ENCODE measurements around the gene ABR. TPM values are rescaled to one million over a fixed set of nuclear protein-coding genes. Genes with fewer than 3 reads are reported as not detected.

ABR gene
- polyA plus RNA-seq, 3 donors, result 19.8 to 160 (median 26.0) TPM

GRCh38 chr17:992933-993332 lies 186.8 kb downstream of the ABR start:
- Mint-ChIP-seq H3K4me3 (no peak overlapping the region), H3K27me3 (ENCODE audit: low read depth in 3 of 3) (peaks cover 0 to 4% (median 2%) of the 10 kb centered on the region in 3 donors), H3K27ac (no peak overlapping the region), H3K9me3 (peaks cover 22 to 48% (median 41%) of the 10 kb centered on the region in 7 donors), H3K36me3 (no peaks in the 10 kb centered on the region), H3K4me1 (peaks cover 6% of the 10 kb centered on the region)
- intact Hi-C loops (cut with micrococcal nuclease), result no loop called here
- no peaks in the 10 kb centered on the region for H3K36me3 ChIP-seq (replicated peaks in 1 of 2; ENCODE audit: control insufficient read depth in 1 of 2, insufficient read depth in 2 of 2, low read length in 2 of 2)
- no peak overlapping the region for H2AFZ ChIP-seq (ENCODE audit: insufficient read depth, low read depth, low read length, poor library complexity, severe bottlenecking)
- H3K4me1 ChIP-seq (ENCODE audit: control insufficient read depth in 1 of 2, insufficient read depth in 2 of 2, low read length in 2 of 2), result peaks cover 7 to 9% of the 10 kb centered on the region in 2 donors
- no peak overlapping the region for H3K4me3 ChIP-seq (replicated peaks in 1 of 3; ENCODE audit: low read depth in 2 of 3, low read length in 3 of 3)
- H3K4me2 ChIP-seq (replicated peaks; ENCODE audit: extremely low read depth, low read length, poor library complexity, severe bottlenecking), result no peak overlapping the region
- no peak for DNase-seq
- TF ChIP-seq CTCF (IDR thresholded peaks at IDR 0.05), result no peak
- peaks cover 30 to 41% of the 10 kb centered on the region in 2 donors for H3K9me3 ChIP-seq (replicated peaks in 1 of 2; ENCODE audit: control insufficient read depth in 1 of 2, insufficient read depth in 1 of 2, low read length in 2 of 2)
- H3K79me2 ChIP-seq (ENCODE audit: insufficient read depth, low read length), result peaks cover 10% of the 10 kb centered on the region
- WGBS (ENCODE audit: insufficient coverage), result 84% methylated on average over 8 of the region's 13 CpGs
- peaks cover 3% of the 10 kb centered on the region for H4K20me1 ChIP-seq (ENCODE audit: insufficient read depth, low read length)
- no peak overlapping the region for H3K9ac ChIP-seq (ENCODE audit: insufficient read depth, low read length, poor library complexity, severe bottlenecking)
- H3K27me3 ChIP-seq (ENCODE audit: control insufficient read depth in 2 of 2, insufficient read depth in 2 of 2, low read length in 2 of 2), result no peaks in the 10 kb centered on the region
- no peak overlapping the region for H3K27ac ChIP-seq (ENCODE audit: low read depth in 1 of 2, low read length in 2 of 2)

GRCh38 chr17:988561-988960 lies 191.2 kb downstream of the ABR start:
- H3K4me1 Mint-ChIP-seq, result no peaks in the 10 kb centered on the region
- Histone ChIP-seq H2AFZ (ENCODE audit: insufficient read depth, low read depth, low read length, poor library complexity, severe bottlenecking) (no peak overlapping the region), H3K4me3 (replicated peaks in 1 of 3; ENCODE audit: low read depth in 2 of 3, low read length in 3 of 3) (no peak overlapping the region), H3K27me3 (ENCODE audit: control insufficient read depth in 2 of 2, insufficient read depth in 2 of 2, low read length in 2 of 2) (no peaks in the 10 kb centered on the region), H3K4me1 (ENCODE audit: control insufficient read depth in 1 of 2, insufficient read depth in 2 of 2, low read length in 2 of 2) (no peaks in the 10 kb centered on the region), H3K36me3 (replicated peaks in 1 of 2; ENCODE audit: control insufficient read depth in 1 of 2, insufficient read depth in 2 of 2, low read length in 2 of 2) (no peaks in the 10 kb centered on the region), H4K20me1 (ENCODE audit: insufficient read depth, low read length) (no peaks in the 10 kb centered on the region), H3K9ac (ENCODE audit: insufficient read depth, low read length, poor library complexity, severe bottlenecking) (no peak overlapping the region), H3K9me3 (replicated peaks in 1 of 2; ENCODE audit: control insufficient read depth in 1 of 2, insufficient read depth in 1 of 2, low read length in 2 of 2) (peaks cover 13 to 25% of the 10 kb centered on the region in 2 donors), H3K27ac (ENCODE audit: low read depth in 1 of 2, low read length in 2 of 2) (no peak overlapping the region), H3K79me2 (ENCODE audit: insufficient read depth, low read length) (no peaks in the 10 kb centered on the region), H3K4me2 (replicated peaks; ENCODE audit: extremely low read depth, low read length, poor library complexity, severe bottlenecking) (no peak overlapping the region)
- peaks cover 13 to 26% (median 21%) of the 10 kb centered on the region in 7 donors for H3K9me3 Mint-ChIP-seq
- H3K36me3 Mint-ChIP-seq, result no peaks in the 10 kb centered on the region
- intact Hi-C loops (cut with micrococcal nuclease), result no loop called here
- WGBS (ENCODE audit: insufficient coverage), result 88% methylated on average over 8 of the region's 11 CpGs
- peaks cover 3 to 7% (median 4%) of the 10 kb centered on the region in 3 donors for H3K27me3 Mint-ChIP-seq (ENCODE audit: low read depth in 3 of 3)
- no peak for TF ChIP-seq CTCF (IDR thresholded peaks at IDR 0.05)
- no peak overlapping the region for H3K4me3 Mint-ChIP-seq
- H3K27ac Mint-ChIP-seq, result no peak overlapping the region
- DNase-seq, result no peak
